IMR-90 (cell line): ENCODE results near the gene CCNJL. TPM values are rescaled to one million over a fixed set of nuclear protein-coding genes. Genes with fewer than 3 reads are reported as not detected.

Experiments used
- ATAC-seq: fragments of 200-7000 bp; cut with Tn5 transposase; 2 replicates; pipeline ENCODE4 v1.9.1; 2020; ENCODE audit warnings: low read depth, mild to moderate bottlenecking, moderate library complexity
- BruUV-seq: library from RNA; stranded (reverse); fragments of 400-500 nt; replicated peaks from 2 replicates; lab custom pipeline; 2021; lab: Mats Ljungman, UMichigan
- CTCF ChIA-PET: fragments of 300-600 bp; formaldehyde crosslinking; extraction: SDS; loops from one replicate; lab custom pipeline; 2021; ENCODE audit warnings: antibody characterized with exemption; lab: Yijun Ruan, JAX
- POLR2A ChIA-PET: fragments of 300-600 bp; sonication (Branson Sonifier 250); formaldehyde crosslinking; loops from one replicate; lab custom pipeline; 2022; ENCODE audit warnings: antibody characterized with exemption; ENCODE audit not compliant: unreplicated experiment; lab: Charles Lee
- DNase-seq: peaks from one replicate; pipeline ENCODE4 v3.0.0; 2013
- H2AFZ ChIP-seq: replicated peaks from 2 replicates; pipeline ENCODE3; 2013; ENCODE audit warnings: low read length, mild to moderate bottlenecking; ENCODE audit not compliant: poor library complexity
- H2AK5ac ChIP-seq: 2 replicates; pipeline ENCODE4 v1.6.1; 2013; ENCODE audit warnings: low read depth, low read length, inconsistent platforms
- H2AK9ac ChIP-seq: replicated peaks from 2 replicates; pipeline ENCODE3; 2013; ENCODE audit warnings: mild to moderate bottlenecking, low read depth, low read length, moderate library complexity; ENCODE audit not compliant: poor library complexity
- H2BK120ac ChIP-seq: 2 replicates; pipeline ENCODE4 v1.6.1; 2013; ENCODE audit warnings: low read depth, low read length, inconsistent platforms
- H2BK15ac ChIP-seq: 3 replicates; pipeline ENCODE4 v1.6.1; 2013; ENCODE audit warnings: low read depth, low read length, inconsistent platforms
- H2BK20ac ChIP-seq: 2 replicates; pipeline ENCODE4 v1.6.1; 2013; ENCODE audit warnings: low read depth, mild to moderate bottlenecking, inconsistent platforms, low read length, moderate library complexity
- H2BK5ac ChIP-seq: 2 replicates; pipeline ENCODE4 v1.6.1; 2013; ENCODE audit warnings: mild to moderate bottlenecking, low read depth, low read length, inconsistent platforms; ENCODE audit not compliant: poor library complexity, severe bottlenecking
- H3K14ac ChIP-seq: replicated peaks from 2 replicates; pipeline ENCODE4 v1.6.1; 2013; ENCODE audit warnings: low read depth, low read length, inconsistent platforms
- H3K18ac ChIP-seq: 2 replicates; pipeline ENCODE4 v1.6.1; 2013; ENCODE audit warnings: low read depth, low read length, control low read depth
- H3K23ac ChIP-seq: 2 replicates; pipeline ENCODE4 v1.6.1; 2013; ENCODE audit warnings: low read depth, low read length, inconsistent platforms
- H3K27ac ChIP-seq: 2 replicates; pipeline ENCODE4 v1.5.1; 2013; ENCODE audit warnings: mild to moderate bottlenecking, control low read depth, low read length; ENCODE audit not compliant: insufficient read depth
- H3K27me3 ChIP-seq: 2 replicates; pipeline ENCODE4 v1.6.1; 2013; ENCODE audit warnings: low read length; ENCODE audit not compliant: control insufficient read depth, insufficient read depth
- H3K36me3 ChIP-seq: 2 replicates; pipeline ENCODE4 v1.6.1; 2013; ENCODE audit warnings: low read length, mixed read lengths; ENCODE audit not compliant: control insufficient read depth, insufficient read depth
- H3K4ac ChIP-seq: 2 replicates; pipeline ENCODE4 v1.6.1; 2013; ENCODE audit warnings: low read depth, low read length, inconsistent platforms
- H3K4me1 ChIP-seq: 2 replicates; pipeline ENCODE4 v1.6.1; 2013; ENCODE audit warnings: low read length, mixed read lengths; ENCODE audit not compliant: control insufficient read depth, insufficient read depth
- H3K4me2 ChIP-seq: 2 replicates; pipeline ENCODE4 v1.6.1; 2013; ENCODE audit warnings: low read depth, mild to moderate bottlenecking, control low read depth, low read length, moderate library complexity
- H3K4me3 ChIP-seq: 2 replicates; pipeline ENCODE4 v1.5.1; 2013; ENCODE audit warnings: low read depth, mild to moderate bottlenecking, control low read depth, low read length, moderate library complexity; ENCODE audit not compliant: insufficient read depth
- H3K56ac ChIP-seq: 2 replicates; pipeline ENCODE4 v1.6.1; 2013; ENCODE audit warnings: low read length, inconsistent platforms; ENCODE audit not compliant: insufficient read depth; ENCODE audit errors: extremely low read depth
- H3K79me1 ChIP-seq, 2 experiments: 2 replicates each; pipeline ENCODE4 v1.6.1; 2013; ENCODE audit warnings: low read length in 2 of 2, inconsistent platforms in 1 of 2, low read depth in 1 of 2
- H3K9ac ChIP-seq: 2 replicates; pipeline ENCODE4 v1.6.1; 2013; ENCODE audit warnings: low read depth, low read length, control low read depth
- H3K9me1 ChIP-seq: 2 replicates; pipeline ENCODE4 v1.6.1; 2013; ENCODE audit warnings: low read length, inconsistent platforms; ENCODE audit not compliant: insufficient read depth
- H3K9me3 ChIP-seq: 2 replicates; pipeline ENCODE4 v1.6.1; 2013; ENCODE audit warnings: low read length; ENCODE audit not compliant: control insufficient read depth, insufficient read depth
- H4K20me1 ChIP-seq: 2 replicates; pipeline ENCODE4 v1.6.1; 2013; ENCODE audit warnings: low read length, inconsistent platforms; ENCODE audit not compliant: insufficient read depth
- H4K5ac ChIP-seq: 2 replicates; pipeline ENCODE4 v1.6.1; 2013; ENCODE audit warnings: mild to moderate bottlenecking, low read depth, low read length, control low read depth
- H4K8ac ChIP-seq, 2 experiments: 2 replicates each; pipeline ENCODE4 v1.6.1; 2013; ENCODE audit warnings: low read depth in 2 of 2, low read length in 2 of 2, control low read depth in 1 of 2, inconsistent platforms in 1 of 2
- H4K91ac ChIP-seq: 2 replicates; pipeline ENCODE4 v1.6.1; 2013; ENCODE audit warnings: low read depth, low read length, inconsistent platforms; ENCODE audit not compliant: insufficient read depth
- BHLHE40 ChIP-seq: fragments of 150-350 bp; IDR thresholded peaks from 2 replicates; pipeline ENCODE4 v1.6.1; 2016; ENCODE audit warnings: mild to moderate bottlenecking, low read depth, low read length
- CHD1 ChIP-seq: IDR thresholded peaks from 2 replicates; pipeline ENCODE4 v1.6.1; 2012; ENCODE audit warnings: low read depth, low read length, improper control_type of control experiment
- CTCF ChIP-seq: conservative IDR thresholded peaks from 2 replicates; pipeline ENCODE4 v1.5.1; 2012; ENCODE audit warnings: mild to moderate bottlenecking, low read depth, low read length, improper control_type of control experiment
- ELK1 ChIP-seq: fragments of 150-350 bp; IDR thresholded peaks from 2 replicates; pipeline ENCODE4 v1.6.1; 2016; ENCODE audit warnings: low read depth, mild to moderate bottlenecking, low read length, moderate library complexity, borderline replicate concordance
- FOS ChIP-seq: fragments of 150-350 bp; IDR thresholded peaks from 2 replicates; pipeline ENCODE4 v1.6.1; 2016; ENCODE audit warnings: low read depth, low read length
- MAFK ChIP-seq: IDR thresholded peaks from 2 replicates; pipeline ENCODE4 v1.6.1; 2012; ENCODE audit warnings: low read depth, low read length, improper control_type of control experiment
- MAZ ChIP-seq: IDR thresholded peaks from 2 replicates; pipeline ENCODE4 v1.6.1; 2012; ENCODE audit warnings: low read depth, mild to moderate bottlenecking, low read length, improper control_type of control experiment, moderate library complexity, borderline replicate concordance
- MXI1 ChIP-seq: IDR thresholded peaks from 2 replicates; pipeline ENCODE4 v1.6.1; 2012; ENCODE audit warnings: low read depth, mild to moderate bottlenecking, low read length, moderate library complexity, borderline replicate concordance
- NFE2L2 ChIP-seq: fragments of 150-350 bp; IDR thresholded peaks from 2 replicates; pipeline ENCODE4 v1.6.1; 2016; ENCODE audit warnings: low read depth, mild to moderate bottlenecking, low read length
- POLR2A ChIP-seq: IDR thresholded peaks from 2 replicates; pipeline ENCODE4 v1.6.1; 2012; ENCODE audit warnings: mild to moderate bottlenecking, low read depth, low read length
- RCOR1 ChIP-seq: IDR thresholded peaks from 2 replicates; pipeline ENCODE4 v1.6.1; 2012; ENCODE audit warnings: mild to moderate bottlenecking, low read length, improper control_type of control experiment; ENCODE audit not compliant: insufficient replicate concordance
- RFX5 ChIP-seq: IDR thresholded peaks from 2 replicates; pipeline ENCODE4 v1.8.0; 2012; ENCODE audit warnings: low read depth, mild to moderate bottlenecking, low read length, moderate library complexity
- SMC3 ChIP-seq: fragments of 150-350 bp; IDR thresholded peaks from 2 replicates; pipeline ENCODE4 v1.6.1; 2016; ENCODE audit warnings: low read depth, mild to moderate bottlenecking, antibody characterized with exemption, low read length, moderate library complexity
- USF2 ChIP-seq: fragments of 150-350 bp; IDR thresholded peaks from 2 replicates; pipeline ENCODE4 v1.6.1; 2017; ENCODE audit warnings: mild to moderate bottlenecking, antibody characterized with exemption, low read length, low read depth
- WGBS, 2 experiments: methylation state at CpG; one replicate each; pipeline versions ENCODE4 v1.1.5 to v1.1.7; 2013; ENCODE audit warnings: missing lambda C conversion rate in 2 of 2; ENCODE audit not compliant: insufficient read length in 1 of 2; ENCODE audit errors: extremely low coverage in 2 of 2; 5-methylcytosine and 5-hydroxymethylcytosine counted together
- dilution Hi-C: fragments of 300-500 bp; cut with HindIII; formaldehyde crosslinking; loops from one replicate; pipeline ENCODE4 v1.14.3; 2018; ENCODE audit warnings: low sequenced_read_pairs; ENCODE audit not compliant: unreplicated experiment
- in situ Hi-C: fragments of 300-500 bp; cut with MboI; formaldehyde crosslinking; loops from 3 replicates; pipeline ENCODE4 v1.14.3; 2019; ENCODE audit warnings: low sequenced_read_pairs, inconsistent platforms, mixed read lengths
- intact Hi-C: fragments of 100-400 bp; cut with micrococcal nuclease; formaldehyde crosslinking; loops from 2 replicates; pipeline ENCODE4 v1.10.0; 2022
- polyA plus RNA-seq, 3 experiments: library from polyadenylated mRNA; depleted of rRNA; stranded (reverse); fragments of >200 nt; gene quantifications; 2 replicates each; pipeline ENCODE4 v1.2.3, GENCODE V29; 2012; ENCODE audit warnings: low replicate concordance in 1 of 3
- total RNA-seq: library from RNA; depleted of rRNA; stranded (reverse); fragments of >200 nt; gene quantifications from 2 replicates; pipeline ENCODE4 v1.2.3, GENCODE V29; 2012

The CCNJL gene
- total and polyA plus RNA-seq, 2 of the 4 experiments (the other 2 are of a cell fraction), result 2.0 to 3.8 TPM

GRCh38 chr5:160303690-160304089 is 8.7 kb downstream of the CCNJL start:
- H2BK120ac ChIP-seq, result no peak overlapping the region
- in situ Hi-C loops (no loop called here), dilution Hi-C loops (no loop called here), intact Hi-C loops (no loop called here)
- H3K9me1 ChIP-seq, result peaks cover 12% of the 10 kb centered on the region
- H3K4ac ChIP-seq, result no peak overlapping the region; the same call in 1 of the 2 replicates
- no peak overlapping the region for H2AFZ ChIP-seq
- H2AK5ac ChIP-seq, result no peak overlapping the region
- H2AK9ac ChIP-seq, result no peak overlapping the region
- no peak overlapping the region for H3K23ac ChIP-seq
- no peaks in the 10 kb centered on the region for H3K27me3 ChIP-seq
- H3K18ac ChIP-seq, result no peak overlapping the region
- peaks cover 0 to 15% of the 10 kb centered on the region in 2 experiments; a peak in 3 of 4 replicates for H3K79me1 ChIP-seq
- TF ChIP-seq MAFK (no peak), CTCF (no peak), BHLHE40 (no peak), FOS (no peak), RCOR1 (no peak), MXI1 (no peak), SMC3 (no peak), CHD1 (no peak), USF2 (no peak), ELK1 (no peak), MAZ (no peak), NFE2L2 (no peak), POLR2A (no peak), RFX5 (no peak)
- DNase-seq (no peak), ATAC-seq (no peak)
- no peak overlapping the region for H3K56ac ChIP-seq
- H4K8ac ChIP-seq, result no peak overlapping the region
- no peaks in the 10 kb centered on the region for H3K9me3 ChIP-seq
- no peak overlapping the region for H2BK15ac ChIP-seq
- peaks cover 6% of the 10 kb centered on the region; the same call in 1 of the 2 replicates for H3K36me3 ChIP-seq
- no peak overlapping the region for H3K14ac ChIP-seq
- no peak overlapping the region for H3K4me2 ChIP-seq
- H2BK5ac ChIP-seq, result no peak overlapping the region
- no peak overlapping the region for H4K5ac ChIP-seq
- H3K27ac ChIP-seq, result no peak overlapping the region
- H3K4me3 ChIP-seq, result no peak overlapping the region
- POLR2A ChIA-PET, result no interaction called here
- BruUV-seq, result no TSS peak
- no peak overlapping the region for H3K9ac ChIP-seq
- no peak overlapping the region for H4K91ac ChIP-seq
- H4K20me1 ChIP-seq, result no peaks in the 10 kb centered on the region
- 88% methylated on average over 1 of the region's 3 CpGs; no CpG with 5 or more reads in 1 of the 2 experiments for WGBS, 2 experiments
- H2BK20ac ChIP-seq, result no peak overlapping the region
- CTCF ChIA-PET, result no interaction called here
- no peaks in the 10 kb centered on the region; the same call in 1 of the 2 replicates for H3K4me1 ChIP-seq
